Measurements from ENCODE around the gene WFIKKN2.

WFIKKN2 gene

GRCh38 chr17:50818921-50819657 lies 16.3 kb upstream of the WFIKKN2 start:
- no peaks in the 10 kb centered on the region for H3K36me3 ChIP-seq
- intact Hi-C loops (cut with DNase I; ENCODE audit: low total_unique reads) = no loop called here
- no peak for DNase-seq

GRCh38 chr17:50820651-50821050 lies 14.7 kb upstream of the WFIKKN2 start:
- Histone ChIP-seq H3K27me3 (peaks cover 0 to 18% of the 10 kb centered on the region in 2 donors), H3K36me3 (no peaks in the 10 kb centered on the region), H3K4me3 (no peak overlapping the region), H3K9me3 (no peaks in the 10 kb centered on the region), H3K27ac (no peak overlapping the region), H3K4me1 (peaks cover 0 to 8% (median 3%) of the 10 kb centered on the region in 4 donors)
- no peak for DNase-seq
- TF ChIP-seq CTCF (IDR thresholded peaks at IDR 0.05) = no peak
- intact Hi-C loops (cut with DNase I; ENCODE audit: low total_unique reads) = no loop called here

More at GRCh38 chr17:50818921-50819657, 16.3 kb upstream of the WFIKKN2 start:
- Histone ChIP-seq H3K27me3 (peaks cover 0 to 18% of the 10 kb centered on the region in 2 donors), H3K4me3 (no peak overlapping the region), H3K4me1 (peaks cover 0 to 8% (median 3%) of the 10 kb centered on the region in 4 donors), H3K9me3 (no peaks in the 10 kb centered on the region), H3K27ac (no peak overlapping the region)
- no peak for TF ChIP-seq CTCF (IDR thresholded peaks at IDR 0.05)

- H3K36me3 ChIP-seq = no peaks in the 10 kb centered on the region
- intact Hi-C loops (cut with DNase I; ENCODE audit: low total_unique reads) = no loop called here
- H3K4me1 ChIP-seq = peaks cover 0 to 3% (median under 1%) of the 10 kb centered on the region in 4 donors
- H3K27me3 ChIP-seq = peaks cover 0 to 11% of the 10 kb centered on the region in 2 donors
- H3K9me3 ChIP-seq = no peaks in the 10 kb centered on the region
- H3K27ac ChIP-seq = no peak overlapping the region
- DNase-seq = no peak
- H3K4me3 ChIP-seq = no peak overlapping the region
- no peak for TF ChIP-seq CTCF (IDR thresholded peaks at IDR 0.05)
These were observed 12.8 kb upstream of the WFIKKN2 start for GRCh38 chr17:50822550-50822949.

DNA sequence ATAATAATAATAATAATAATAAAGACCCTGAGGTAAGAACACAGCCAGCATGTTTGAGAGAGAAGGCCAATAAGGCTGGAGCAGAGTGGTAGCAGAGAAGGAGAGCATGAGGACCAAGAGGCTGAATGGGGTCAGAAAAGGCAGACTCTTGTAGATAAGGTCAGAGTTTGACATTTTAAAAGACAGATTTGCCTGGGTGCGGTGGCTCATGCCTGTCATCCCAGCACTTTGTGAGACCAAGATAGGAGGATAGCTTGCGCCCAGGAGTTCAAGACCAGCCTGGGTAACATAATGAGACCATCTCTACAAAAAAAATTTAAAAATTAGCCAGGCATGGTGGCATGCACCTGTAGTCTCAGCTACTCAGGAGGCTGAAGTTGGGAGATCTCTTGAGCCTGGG lies 11.0 kb upstream of the WFIKKN2 start:
- no peak overlapping the region for H3K4me3 ChIP-seq
- H3K9me3 ChIP-seq = no peaks in the 10 kb centered on the region
- H3K27me3 ChIP-seq = peaks cover 0 to 7% of the 10 kb centered on the region in 2 donors
- no peak overlapping the region for H3K27ac ChIP-seq
- peaks cover 0 to 6% (median 0%) of the 10 kb centered on the region in 4 donors for H3K4me1 ChIP-seq
- no peaks in the 10 kb centered on the region for H3K36me3 ChIP-seq
- DNase-seq = no peak
- TF ChIP-seq CTCF (IDR thresholded peaks at IDR 0.05) = no peak
- intact Hi-C loops (cut with DNase I; ENCODE audit: low total_unique reads) = no loop called here

GRCh38 chr17:50825188-50825587 lies 10.2 kb upstream of the WFIKKN2 start:
- Histone ChIP-seq H3K9me3 (no peaks in the 10 kb centered on the region), H3K4me1 (peaks cover 0 to 12% (median 1%) of the 10 kb centered on the region in 4 donors), H3K27ac (no peak overlapping the region), H3K36me3 (no peaks in the 10 kb centered on the region), H3K4me3 (no peak overlapping the region), H3K27me3 (peaks cover 0 to 3% of the 10 kb centered on the region in 2 donors)
- no peak for TF ChIP-seq CTCF (IDR thresholded peaks at IDR 0.05)
- DNase-seq = no peak
- intact Hi-C loops (cut with DNase I; ENCODE audit: low total_unique reads) = no loop called here
